ENCODE data around the gene FRMD5.

- TF ChIP-seq CTCF (IDR thresholded peaks at IDR 0.05; ENCODE audit: insufficient read depth, low read length, poor library complexity, severe bottlenecking) (no peak), EZH2phosphoT487 (conservative IDR thresholded peaks at IDR 0.05; ENCODE audit: low read length) (no peak)
Measured at GRCh38 chr15:43877371-43877770, 317.7 kb downstream of the FRMD5 start.
